Suprapubic skin (tissue), 4 donors: Measurements from ENCODE around the gene RPL31. TPM values are rescaled to one million over a fixed set of nuclear protein-coding genes. Genes with fewer than 3 reads are reported as not detected.

Source experiments
- DNase-seq, 2 donors: peaks; one replicate each; pipeline ENCODE4 v3.0.0-alpha.2; 2019; ENCODE audit warnings: low spot score in 2 of 2
- H3K27ac ChIP-seq: fragments of 200-600 bp; sonication (generic); one replicate; pipeline ENCODE4 v1.5.1; 2019
- H3K27me3 ChIP-seq: fragments of 200-600 bp; sonication (generic); one replicate; pipeline ENCODE4 v1.5.1; 2019
- H3K36me3 ChIP-seq: fragments of 200-600 bp; sonication (generic); one replicate; pipeline ENCODE4 v1.5.1; 2019
- H3K4me1 ChIP-seq: fragments of 200-600 bp; sonication (generic); one replicate; pipeline ENCODE4 v1.5.1; 2019
- H3K4me3 ChIP-seq: fragments of 200-600 bp; sonication (generic); one replicate; pipeline ENCODE4 v1.5.1; 2019; ENCODE audit warnings: mild to moderate bottlenecking
- H3K9me3 ChIP-seq: fragments of 200-600 bp; sonication (generic); one replicate; pipeline ENCODE4 v1.5.1; 2019
- EP300 ChIP-seq: sonication (generic); formaldehyde crosslinking; IDR thresholded peaks from one replicate; pipeline ENCODE4 v1.6.1; 2017; ENCODE audit warnings: antibody characterized with exemption
- POLR2A ChIP-seq, 2 donors: fragments of 450-650 bp; IDR thresholded peaks; one replicate each; pipeline ENCODE4 v1.6.1; 2017; ENCODE audit warnings: antibody characterized with exemption in 2 of 2, mild to moderate bottlenecking in 2 of 2, moderate library complexity in 2 of 2
- POLR2AphosphoS5 ChIP-seq, 3 donors: sonication (generic); formaldehyde crosslinking; IDR thresholded peaks; one replicate each; pipeline ENCODE4 v1.6.1; 2017; ENCODE audit warnings: antibody characterized with exemption in 3 of 3
- WGBS: methylation state at CpG from one replicate; pipeline ENCODE4 v1.1.5; 2018; 5-methylcytosine and 5-hydroxymethylcytosine counted together
- total RNA-seq, 4 donors: library from RNA; depleted of rRNA; stranded (reverse); fragments of >200 nt; gene quantifications; one replicate each; pipeline ENCODE4 v1.1.0, GENCODE V29; 2016
- TF ChIP-seq, protein P1 (sequence below), 2 donors: fragments of 200-600 bp in 1 of 2; fragments of 450-650 bp in 1 of 2; sonication (generic) in 1 of 2; IDR thresholded peaks; one replicate each; pipeline ENCODE4 v1.5.1; 2016 to 2019; ENCODE audit warnings: antibody characterized with exemption in 2 of 2, mild to moderate bottlenecking in 1 of 2, moderate library complexity in 1 of 2

Gene RPL31
- total RNA-seq, 4 donors from 2014 or later: 1,149 to 1,835 (median 1,682) TPM

DNA sequence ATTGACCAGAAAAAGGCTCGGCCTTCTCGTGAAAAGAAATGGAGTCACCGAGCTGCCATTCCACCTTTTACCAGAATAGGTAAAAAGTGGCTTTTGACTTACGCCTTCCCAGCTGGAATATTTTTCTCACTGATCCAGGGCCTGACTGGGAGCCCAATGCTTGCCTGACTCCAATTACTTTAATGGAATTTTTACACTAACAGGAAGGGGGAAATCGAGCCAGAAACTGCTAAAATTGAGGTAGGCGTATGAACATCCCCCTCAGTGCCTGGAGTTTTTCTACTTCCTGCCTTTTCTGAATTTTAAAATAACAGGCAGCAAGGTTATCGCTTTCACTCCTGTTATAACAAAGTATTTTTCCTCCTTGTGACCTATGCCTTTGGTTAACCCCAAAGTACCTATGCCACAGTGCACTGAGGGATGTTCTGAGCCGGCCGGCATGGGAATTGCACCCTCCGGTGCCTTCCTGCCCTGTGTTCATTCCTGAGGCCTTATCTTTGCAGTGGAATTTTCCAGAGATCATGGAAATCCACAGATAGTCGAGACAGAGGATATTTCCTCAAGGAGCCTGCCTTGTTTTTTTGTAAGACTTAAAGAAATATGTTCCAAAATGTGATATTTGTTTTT is 18.3 kb upstream of the RPL31 start:
- TF ChIP-seq POLR2AphosphoS5 (IDR thresholded peaks at IDR 0.05) (no peak), EP300 (no peak), POLR2A (IDR thresholded peaks at IDR 0.05) (no peak)
- TF ChIP-seq, protein P1, sequence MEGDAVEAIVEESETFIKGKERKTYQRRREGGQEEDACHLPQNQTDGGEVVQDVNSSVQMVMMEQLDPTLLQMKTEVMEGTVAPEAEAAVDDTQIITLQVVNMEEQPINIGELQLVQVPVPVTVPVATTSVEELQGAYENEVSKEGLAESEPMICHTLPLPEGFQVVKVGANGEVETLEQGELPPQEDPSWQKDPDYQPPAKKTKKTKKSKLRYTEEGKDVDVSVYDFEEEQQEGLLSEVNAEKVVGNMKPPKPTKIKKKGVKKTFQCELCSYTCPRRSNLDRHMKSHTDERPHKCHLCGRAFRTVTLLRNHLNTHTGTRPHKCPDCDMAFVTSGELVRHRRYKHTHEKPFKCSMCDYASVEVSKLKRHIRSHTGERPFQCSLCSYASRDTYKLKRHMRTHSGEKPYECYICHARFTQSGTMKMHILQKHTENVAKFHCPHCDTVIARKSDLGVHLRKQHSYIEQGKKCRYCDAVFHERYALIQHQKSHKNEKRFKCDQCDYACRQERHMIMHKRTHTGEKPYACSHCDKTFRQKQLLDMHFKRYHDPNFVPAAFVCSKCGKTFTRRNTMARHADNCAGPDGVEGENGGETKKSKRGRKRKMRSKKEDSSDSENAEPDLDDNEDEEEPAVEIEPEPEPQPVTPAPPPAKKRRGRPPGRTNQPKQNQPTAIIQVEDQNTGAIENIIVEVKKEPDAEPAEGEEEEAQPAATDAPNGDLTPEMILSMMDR (IDR thresholded peaks at IDR 0.05): no peak
- peak in 1 of 2 donors; percentile 10 for DNase-seq
- no peak overlapping the region for H3K4me3 ChIP-seq
- WGBS: 80% methylated on average over 11 of the region's 11 CpGs
- H3K36me3 ChIP-seq: peaks cover 7% of the 10 kb centered on the region
- no peaks in the 10 kb centered on the region for H3K27me3 ChIP-seq
- H3K27ac ChIP-seq: no peak overlapping the region
- H3K4me1 ChIP-seq: no peaks in the 10 kb centered on the region
- no peaks in the 10 kb centered on the region for H3K9me3 ChIP-seq

DNA sequence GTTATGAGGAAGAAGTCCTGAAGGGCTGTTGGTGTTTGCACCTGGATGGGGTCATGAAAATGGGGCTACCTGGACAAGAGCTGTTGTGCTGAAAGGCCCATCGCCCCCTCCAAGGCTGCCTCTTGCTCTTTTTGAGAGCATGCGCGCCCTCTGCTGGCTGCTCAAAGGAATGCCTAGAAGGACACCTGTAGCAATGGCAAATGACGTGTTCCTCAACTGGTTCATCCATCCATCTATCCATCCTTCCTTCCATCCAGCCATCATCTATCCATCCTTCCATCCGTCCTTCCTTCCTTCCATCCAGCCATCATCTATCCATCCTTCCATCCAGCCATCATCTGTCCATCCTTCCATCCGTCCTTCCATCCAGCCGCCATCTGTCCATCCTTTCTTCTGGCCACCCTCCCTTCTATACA is 17.2 kb upstream of the RPL31 start:
- H3K27ac ChIP-seq: no peak overlapping the region
- 30% methylated on average over 7 of the region's 7 CpGs for WGBS
- no peaks in the 10 kb centered on the region for H3K9me3 ChIP-seq
- peak in 1 of 2 donors; percentile 85 for DNase-seq
- no peaks in the 10 kb centered on the region for H3K4me1 ChIP-seq
- peaks cover 15% of the 10 kb centered on the region for H3K36me3 ChIP-seq
- no peak for TF ChIP-seq EP300
- TF ChIP-seq POLR2AphosphoS5 (IDR thresholded peaks at IDR 0.05): no peak
- TF ChIP-seq, protein P1 (IDR thresholded peaks at IDR 0.05): peak; percentile 79 to 85
- no peak overlapping the region for H3K4me3 ChIP-seq
- no peaks in the 10 kb centered on the region for H3K27me3 ChIP-seq

DNA sequence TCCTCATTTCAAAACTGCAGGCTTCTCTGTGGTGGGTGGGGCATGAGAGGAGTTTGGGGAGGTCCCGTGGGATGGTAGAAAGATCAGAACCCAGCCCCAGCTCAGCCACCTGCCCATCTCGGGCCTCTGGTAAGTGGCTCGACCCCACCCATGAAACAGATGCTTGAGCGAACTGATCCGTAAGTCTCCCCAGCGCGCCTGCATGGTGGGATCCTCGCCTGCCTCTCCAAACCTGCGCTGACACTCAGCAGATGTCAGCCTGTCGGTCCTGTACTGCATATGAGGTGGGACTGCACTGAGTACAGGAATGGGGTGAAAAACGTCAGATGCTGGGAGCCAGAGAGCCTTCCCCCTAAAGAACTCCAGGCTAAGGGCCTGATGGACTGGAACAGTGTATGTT is 15.9 kb upstream of the RPL31 start:
- DNase-seq: peak in 1 of 2 donors; percentile 51
- H3K9me3 ChIP-seq: no peaks in the 10 kb centered on the region
- H3K4me3 ChIP-seq: no peak overlapping the region
- WGBS: 89% methylated on average over 10 of the region's 11 CpGs
- H3K36me3 ChIP-seq: peaks cover 26% of the 10 kb centered on the region
- H3K4me1 ChIP-seq: no peaks in the 10 kb centered on the region
- no peak overlapping the region for H3K27ac ChIP-seq
- H3K27me3 ChIP-seq: no peaks in the 10 kb centered on the region
- TF ChIP-seq POLR2AphosphoS5 (IDR thresholded peaks at IDR 0.05) (no peak), EP300 (no peak), POLR2A (IDR thresholded peaks at IDR 0.05) (no peak)
- TF ChIP-seq, protein P1 (IDR thresholded peaks at IDR 0.05): no peak

DNA sequence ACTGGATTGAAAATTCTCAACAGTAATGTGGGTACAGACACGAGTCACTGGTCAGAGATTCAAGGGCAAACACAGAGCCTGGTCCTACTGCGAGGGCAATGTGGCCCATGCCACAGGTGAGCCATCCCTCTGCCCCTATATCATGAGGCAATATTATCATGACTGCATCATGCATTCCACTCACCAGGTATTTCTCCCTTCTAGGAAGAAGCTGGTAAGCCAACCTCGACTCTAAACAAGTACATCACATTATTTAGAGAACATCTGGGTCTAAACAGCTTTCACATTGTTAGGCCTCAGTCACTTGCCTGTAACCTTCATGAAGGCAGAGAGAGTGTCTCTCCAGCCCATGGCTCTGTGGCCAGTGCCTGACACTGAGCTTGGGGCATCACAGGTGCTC is 14.6 kb upstream of the RPL31 start:
- no peaks in the 10 kb centered on the region for H3K9me3 ChIP-seq
- no peak overlapping the region for H3K27ac ChIP-seq
- DNase-seq: no peak
- H3K4me3 ChIP-seq: no peak overlapping the region
- WGBS: 88% methylated on average over 3 of the region's 3 CpGs
- H3K27me3 ChIP-seq: no peaks in the 10 kb centered on the region
- no peaks in the 10 kb centered on the region for H3K4me1 ChIP-seq
- H3K36me3 ChIP-seq: peaks cover 26% of the 10 kb centered on the region
- TF ChIP-seq EP300 (no peak), POLR2A (IDR thresholded peaks at IDR 0.05) (no peak), POLR2AphosphoS5 (IDR thresholded peaks at IDR 0.05) (no peak)
- TF ChIP-seq, protein P1 (IDR thresholded peaks at IDR 0.05): no peak

DNA sequence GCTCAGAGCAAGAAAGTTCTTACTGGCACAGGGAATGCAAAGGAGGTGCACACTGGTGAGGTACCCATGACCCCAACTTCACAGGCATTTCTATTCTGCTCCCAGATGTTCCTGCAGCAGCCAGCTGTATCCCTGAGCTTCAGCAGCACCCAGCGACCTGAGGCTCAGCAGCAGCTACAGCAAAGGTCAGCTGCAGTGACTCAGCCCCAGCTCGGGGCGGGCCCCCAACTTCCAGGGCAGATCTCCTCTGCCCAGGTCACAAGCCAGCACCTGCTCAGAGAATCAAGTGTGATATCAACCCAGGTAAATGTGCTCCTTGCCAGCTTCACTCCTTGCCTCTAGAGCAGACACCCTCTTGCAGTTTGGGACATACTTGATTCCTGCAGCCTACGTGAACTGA is 14.1 kb upstream of the RPL31 start:
- Histone ChIP-seq H3K4me3 (no peak overlapping the region), H3K27ac (no peak overlapping the region), H3K36me3 (peaks cover 26% of the 10 kb centered on the region), H3K9me3 (no peaks in the 10 kb centered on the region), H3K27me3 (no peaks in the 10 kb centered on the region), H3K4me1 (no peaks in the 10 kb centered on the region)
- no peak for DNase-seq
- TF ChIP-seq POLR2A (IDR thresholded peaks at IDR 0.05) (no peak), POLR2AphosphoS5 (IDR thresholded peaks at IDR 0.05) (no peak), EP300 (no peak)
- TF ChIP-seq, protein P1 (IDR thresholded peaks at IDR 0.05): no peak
- 72% methylated on average over 3 of the region's 4 CpGs for WGBS
